Esophagus (tissue), 2 donors: Measurements from ENCODE around the gene SOCS4. TPM values are rescaled to one million over a fixed set of nuclear protein-coding genes. Genes with fewer than 3 reads are reported as not detected.
"Not testable (repeated sequence)": the region's sequence is repeated elsewhere in the genome, so short reads cannot be mapped to it uniquely, and the experiment has no call there.

Experiments
- H3K27ac ChIP-seq, 2 donors: one replicate each; pipeline ENCODE4 v1.5.1; 2013; ENCODE audit warnings: low read depth in 2 of 2, mild to moderate bottlenecking in 2 of 2, inconsistent platforms in 1 of 2, low read length in 1 of 2, moderate library complexity in 1 of 2
- H3K27me3 ChIP-seq, 2 donors: one replicate each; pipeline ENCODE4 v1.6.1; 2013; ENCODE audit warnings: low read length in 2 of 2, control low read depth in 1 of 2, mild to moderate bottlenecking in 1 of 2; ENCODE audit not compliant: insufficient read depth in 2 of 2, control insufficient read depth in 1 of 2
- H3K36me3 ChIP-seq, 2 donors: one replicate each; pipeline ENCODE4 v1.6.1; 2013; ENCODE audit warnings: low read length in 1 of 2; ENCODE audit not compliant: control insufficient read depth in 2 of 2, insufficient read depth in 2 of 2
- H3K4me1 ChIP-seq, 2 donors: one replicate each; pipeline ENCODE4 v1.6.1; 2013; ENCODE audit warnings: low read length in 1 of 2; ENCODE audit not compliant: control insufficient read depth in 2 of 2, insufficient read depth in 2 of 2
- H3K4me3 ChIP-seq, 2 donors: one replicate each; pipeline ENCODE4 v1.5.1; 2013; ENCODE audit warnings: low read length in 2 of 2, mild to moderate bottlenecking in 2 of 2, low read depth in 1 of 2, moderate library complexity in 1 of 2
- H3K9me3 ChIP-seq, 2 donors: one replicate each; pipeline ENCODE4 v1.6.1; 2013; ENCODE audit warnings: mild to moderate bottlenecking in 2 of 2, low read depth in 1 of 2, low read length in 1 of 2, moderate library complexity in 1 of 2; ENCODE audit not compliant: control insufficient read depth in 2 of 2, insufficient read depth in 1 of 2
- WGBS, 2 donors: extraction: QIAGEN DNeasy Blood & Tissue Kit; methylation state at CpG; one replicate each; pipeline ENCODE4 v1.1.7; 2013; 5-methylcytosine and 5-hydroxymethylcytosine counted together
- polyA plus RNA-seq, 2 donors: library from polyadenylated mRNA; stranded (reverse); fragments of 200-250 nt; gene quantifications; one replicate each; pipeline ENCODE4 v1.2.3, GENCODE V29; 2013
- donor health status: healthy with polysubstance abuse.
- donor health status: Bipolar disorder and iron deficiency.

SOCS4 gene
- polyA plus RNA-seq, 2 donors = 3.0 to 3.4 TPM

GRCh38 chr14:55064896-55065295 is 37.9 kb downstream of the SOCS4 start:
- not testable (repeated sequence) for H3K27ac ChIP-seq, H3K4me3 ChIP-seq

GRCh38 chr14:55065411-55065810 is 38.4 kb downstream of the SOCS4 start:
- no peak overlapping the region for H3K4me3 ChIP-seq
- peaks cover 8 to 9% of the 10 kb centered on the region in 2 donors for H3K36me3 ChIP-seq
- H3K27ac ChIP-seq = peak overlapping the region in 1 of 2 donors; percentile 7

More at GRCh38 chr14:55064896-55065295, 37.9 kb downstream of the SOCS4 start:
- 68 to 81% methylated on average over 2 of the region's 2 CpGs for WGBS, 2 donors
- H3K36me3 ChIP-seq, H3K4me1 ChIP-seq, H3K9me3 ChIP-seq, H3K27me3 ChIP-seq: not testable (repeated sequence)

GRCh38 chr14:55066223-55066622 is 39.2 kb downstream of the SOCS4 start:
- H3K27ac ChIP-seq = no peak overlapping the region
- no peaks in the 10 kb centered on the region for H3K9me3 ChIP-seq
- H3K4me1 ChIP-seq = no peaks in the 10 kb centered on the region
- no peak overlapping the region for H3K4me3 ChIP-seq
- H3K36me3 ChIP-seq = peaks cover 8 to 9% of the 10 kb centered on the region in 2 donors
- 92 to 100% methylated on average over 1 of the region's 1 CpG for WGBS, 2 donors
- no peaks in the 10 kb centered on the region for H3K27me3 ChIP-seq

More at GRCh38 chr14:55065411-55065810, 38.4 kb downstream of the SOCS4 start:
- WGBS, 2 donors = 68 to 70% methylated on average over 2 of the region's 2 CpGs
- no peaks in the 10 kb centered on the region for H3K9me3 ChIP-seq
- no peaks in the 10 kb centered on the region for H3K4me1 ChIP-seq
- H3K27me3 ChIP-seq = no peaks in the 10 kb centered on the region

GRCh38 chr14:55070981-55071411 is 44.0 kb downstream of the SOCS4 start:
- Histone ChIP-seq H3K36me3 (no peaks in the 10 kb centered on the region), H3K4me1 (peaks cover 0 to 3% of the 10 kb centered on the region in 2 donors), H3K27ac (peak overlapping the region in 1 of 2 donors; percentile 27), H3K9me3 (no peaks in the 10 kb centered on the region), H3K4me3 (no peak overlapping the region), H3K27me3 (no peaks in the 10 kb centered on the region)
- 68 to 84% methylated on average over 4 of the region's 4 CpGs for WGBS, 2 donors

GRCh38 chr14:55071870-55072640 is 45.0 kb downstream of the SOCS4 start:
- Histone ChIP-seq H3K27me3 (no peaks in the 10 kb centered on the region), H3K9me3 (no peaks in the 10 kb centered on the region), H3K4me3 (no peak overlapping the region), H3K36me3 (no peaks in the 10 kb centered on the region), H3K27ac (peak overlapping the region; percentile 83), H3K4me1 (peaks cover 0 to 3% of the 10 kb centered on the region in 2 donors)
- 14 to 29% methylated on average over 10 of the region's 10 CpGs for WGBS, 2 donors

- no peaks in the 10 kb centered on the region for H3K36me3 ChIP-seq
- H3K27me3 ChIP-seq = no peaks in the 10 kb centered on the region
- H3K9me3 ChIP-seq = no peaks in the 10 kb centered on the region
- H3K4me1 ChIP-seq = peaks cover 0 to 3% of the 10 kb centered on the region in 2 donors
- no peak overlapping the region for H3K4me3 ChIP-seq
- no peak overlapping the region for H3K27ac ChIP-seq
- 32 to 35% methylated on average over 2 of the region's 2 CpGs for WGBS, 2 donors
These were observed 46.8 kb downstream of the SOCS4 start for GRCh38 chr14:55073856-55074255.

- Histone ChIP-seq H3K27ac (peak overlapping the region in 1 of 2 donors; percentile 31), H3K4me1 (peaks cover 0 to 3% of the 10 kb centered on the region in 2 donors), H3K36me3 (no peaks in the 10 kb centered on the region), H3K27me3 (no peaks in the 10 kb centered on the region), H3K9me3 (no peaks in the 10 kb centered on the region), H3K4me3 (no peak overlapping the region)
- 23 to 27% methylated on average over 5 of the region's 5 CpGs for WGBS, 2 donors
These were observed 47.6 kb downstream of the SOCS4 start for GRCh38 chr14:55074662-55075061.

- H3K9me3 ChIP-seq = no peaks in the 10 kb centered on the region
- 86% methylated on average over 3 of the region's 3 CpGs for WGBS, 2 donors
- H3K4me1 ChIP-seq = peaks cover 0 to 3% of the 10 kb centered on the region in 2 donors
- no peak overlapping the region for H3K27ac ChIP-seq
- H3K36me3 ChIP-seq = no peaks in the 10 kb centered on the region
- no peaks in the 10 kb centered on the region for H3K27me3 ChIP-seq
- no peak overlapping the region for H3K4me3 ChIP-seq
These were observed 48.7 kb downstream of the SOCS4 start for GRCh38 chr14:55075628-55076175.

- Histone ChIP-seq H3K27ac (peak overlapping the region; percentile 88 to 89), H3K36me3 (no peaks in the 10 kb centered on the region)
- WGBS, 2 donors = 56 to 60% methylated on average over 17 of the region's 17 CpGs
These were observed 50.4 kb downstream of the SOCS4 start for GRCh38 chr14:55077170-55078151.

More at GRCh38 chr14:55077170-55078151, 50.4 kb downstream of the SOCS4 start:
- H3K4me3 ChIP-seq = no peak overlapping the region
- H3K27me3 ChIP-seq = no peaks in the 10 kb centered on the region
- no peaks in the 10 kb centered on the region for H3K9me3 ChIP-seq
- H3K4me1 ChIP-seq = peaks cover 0 to 2% of the 10 kb centered on the region in 2 donors
